CD4-positive, alpha-beta T cell (primary cell): ENCODE data around the gene TMEM114. TPM values are rescaled to one million over a fixed set of nuclear protein-coding genes. Genes with fewer than 3 reads are reported as not detected.

Source experiments
- ATAC-seq: fragments of 200-7000 bp; cut with Tn5 transposase; one replicate; pipeline ENCODE4 v1.10.0; 2022; ENCODE audit warnings: mild to moderate bottlenecking; ENCODE audit not compliant: poor library complexity
- CTCF ChIA-PET: fragments of 350-600 bp; sonication (Branson Sonifier 250); formaldehyde crosslinking; loops from one replicate; lab custom pipeline; 2021; ENCODE audit warnings: antibody characterized with exemption, inconsistent platforms; lab: Charles Lee
- POLR2A ChIA-PET: fragments of 350-600 bp; sonication (Branson Sonifier 250); formaldehyde crosslinking; loops from one replicate; lab custom pipeline; 2021; ENCODE audit warnings: antibody characterized with exemption, inconsistent platforms; lab: Charles Lee
- DNase-seq, 14 experiments: peaks; one replicate each; pipeline ENCODE4 v3.0.0-alpha.2; 2013 to 2020; ENCODE audit warnings: mixed read lengths in 2 of 14
- H3K27ac ChIP-seq, 2 donors: one replicate each; pipeline versions ENCODE4 v1.5.1 to v1.7.0; 2013; ENCODE audit warnings: low read length in 2 of 2, low read depth in 1 of 2, mild to moderate bottlenecking in 1 of 2
- H3K27me3 ChIP-seq, 2 experiments: 1 replicate in 1 of 2; 2 replicates in 1 of 2; pipeline versions ENCODE4 v1.6.1 to v1.7.0; 2013; ENCODE audit warnings: low read length in 2 of 2, control low read depth in 1 of 2, mild to moderate bottlenecking in 1 of 2, moderate library complexity in 1 of 2; ENCODE audit not compliant: insufficient read depth in 2 of 2, control insufficient read depth in 1 of 2
- H3K36me3 ChIP-seq: one replicate; pipeline ENCODE4 v1.6.1; 2013; ENCODE audit warnings: low read length, control low read depth; ENCODE audit not compliant: insufficient read depth
- H3K4me1 ChIP-seq: one replicate; pipeline ENCODE4 v1.6.1; 2013; ENCODE audit warnings: low read length, control low read depth; ENCODE audit not compliant: insufficient read depth
- H3K4me3 ChIP-seq: one replicate; pipeline ENCODE4 v1.5.1; 2013; ENCODE audit warnings: mild to moderate bottlenecking, low read length, moderate library complexity
- H3K9me3 ChIP-seq, 2 experiments: 1 replicate in 1 of 2; 2 replicates in 1 of 2; pipeline versions ENCODE4 v1.6.1 to v1.7.0; 2013; ENCODE audit warnings: low read length in 2 of 2, mild to moderate bottlenecking in 2 of 2, control low read depth in 1 of 2, moderate library complexity in 1 of 2; ENCODE audit not compliant: control insufficient read depth in 1 of 2, insufficient read depth in 1 of 2
- H3K27ac Mint-ChIP-seq: one replicate; pipeline ENCODE4 v1.8.0; 2020; ENCODE audit warnings: mixed read lengths
- H3K27me3 Mint-ChIP-seq: one replicate; pipeline ENCODE4 v1.8.0; 2021; ENCODE audit warnings: mixed read lengths
- H3K36me3 Mint-ChIP-seq: one replicate; pipeline ENCODE4 v1.8.0; 2021; ENCODE audit warnings: low read depth, mixed read lengths
- H3K4me1 Mint-ChIP-seq: one replicate; pipeline ENCODE4 v1.8.0; 2021; ENCODE audit warnings: low read depth, mixed read lengths
- H3K4me3 Mint-ChIP-seq: one replicate; pipeline ENCODE4 v1.8.0; 2020; ENCODE audit warnings: mild to moderate bottlenecking, mixed read lengths
- H3K9me3 Mint-ChIP-seq: one replicate; pipeline ENCODE4 v1.8.0; 2020; ENCODE audit warnings: mixed read lengths
- intact Hi-C, 2 experiments: fragments of 100-400 bp; cut with DNase I in 1 of 2; cut with micrococcal nuclease in 1 of 2; formaldehyde crosslinking; loops; one replicate each; pipeline versions ENCODE4 v1.15.1 to v1.9.0; 2023 to 2025; cut with DNase I, micrococcal nuclease
- total RNA-seq, 174 experiments: library from RNA in 2 of 174; stranded (reverse) in 2 of 174; gene quantifications; one replicate each; pipeline ENCODE4 v1.2.3 and lab custom pipeline; 2021 to 2026
- TF ChIP-seq, protein P1 (sequence below): fragments of 200-600 bp; IDR thresholded peaks from one replicate; pipeline ENCODE4 v1.8.0; 2022; ENCODE audit warnings: antibody characterized with exemption, mild to moderate bottlenecking

TMEM114 gene
- total RNA-seq, 2 experiments from 2014 or later: not detected

DNA sequence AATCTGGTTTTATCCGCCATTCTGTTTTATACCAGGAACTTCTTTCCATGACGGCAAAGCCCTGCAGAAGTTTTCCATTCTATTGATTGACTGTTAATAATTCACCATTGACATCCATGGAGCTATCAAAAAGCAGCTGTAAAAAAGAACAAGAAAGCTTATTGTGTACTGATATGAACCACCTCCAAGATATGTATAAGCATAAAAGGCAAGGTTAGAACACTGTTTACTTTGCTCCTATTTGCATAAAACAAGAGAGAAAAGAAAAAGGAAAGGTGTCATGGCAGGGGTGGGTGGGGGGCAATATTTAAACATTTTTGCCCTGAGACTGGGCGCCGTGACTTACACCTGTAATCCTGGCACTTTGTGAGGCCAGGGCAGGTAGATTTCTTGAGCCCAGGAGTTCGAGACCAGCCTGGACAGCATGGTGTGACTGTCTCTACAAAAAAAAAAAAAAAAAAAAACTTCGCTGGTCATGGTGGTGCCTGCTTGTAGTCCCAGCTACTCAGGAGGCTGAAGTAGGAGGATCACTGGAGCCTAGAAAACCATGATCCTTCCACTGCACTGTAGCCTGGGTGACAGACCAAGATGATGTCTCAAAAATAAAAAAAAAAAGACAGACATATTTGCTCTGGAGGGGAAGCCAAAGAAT, 52.5 kb downstream of the TMEM114 start:
- Mint-ChIP-seq H3K4me1 (no peaks in the 10 kb centered on the region), H3K27ac (no peak overlapping the region), H3K27me3 (peaks cover 16% of the 10 kb centered on the region), H3K4me3 (no peak overlapping the region), H3K36me3 (no peaks in the 10 kb centered on the region), H3K9me3 (no peaks in the 10 kb centered on the region)
- H3K27me3 ChIP-seq: no peaks in the 10 kb centered on the region
- POLR2A ChIA-PET: no interaction called here
- CTCF ChIA-PET: no interaction called here
- intact Hi-C loops: no loop called here
- no peaks in the 10 kb centered on the region for H3K4me1 ChIP-seq
- DNase-seq: no peak
- H3K4me3 ChIP-seq: no peak overlapping the region
- no peak overlapping the region for H3K27ac ChIP-seq
- no peaks in the 10 kb centered on the region for H3K9me3 ChIP-seq
- ATAC-seq: no peak
- TF ChIP-seq, protein P1, sequence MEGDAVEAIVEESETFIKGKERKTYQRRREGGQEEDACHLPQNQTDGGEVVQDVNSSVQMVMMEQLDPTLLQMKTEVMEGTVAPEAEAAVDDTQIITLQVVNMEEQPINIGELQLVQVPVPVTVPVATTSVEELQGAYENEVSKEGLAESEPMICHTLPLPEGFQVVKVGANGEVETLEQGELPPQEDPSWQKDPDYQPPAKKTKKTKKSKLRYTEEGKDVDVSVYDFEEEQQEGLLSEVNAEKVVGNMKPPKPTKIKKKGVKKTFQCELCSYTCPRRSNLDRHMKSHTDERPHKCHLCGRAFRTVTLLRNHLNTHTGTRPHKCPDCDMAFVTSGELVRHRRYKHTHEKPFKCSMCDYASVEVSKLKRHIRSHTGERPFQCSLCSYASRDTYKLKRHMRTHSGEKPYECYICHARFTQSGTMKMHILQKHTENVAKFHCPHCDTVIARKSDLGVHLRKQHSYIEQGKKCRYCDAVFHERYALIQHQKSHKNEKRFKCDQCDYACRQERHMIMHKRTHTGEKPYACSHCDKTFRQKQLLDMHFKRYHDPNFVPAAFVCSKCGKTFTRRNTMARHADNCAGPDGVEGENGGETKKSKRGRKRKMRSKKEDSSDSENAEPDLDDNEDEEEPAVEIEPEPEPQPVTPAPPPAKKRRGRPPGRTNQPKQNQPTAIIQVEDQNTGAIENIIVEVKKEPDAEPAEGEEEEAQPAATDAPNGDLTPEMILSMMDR: no peak
- H3K36me3 ChIP-seq: no peaks in the 10 kb centered on the region

DNA sequence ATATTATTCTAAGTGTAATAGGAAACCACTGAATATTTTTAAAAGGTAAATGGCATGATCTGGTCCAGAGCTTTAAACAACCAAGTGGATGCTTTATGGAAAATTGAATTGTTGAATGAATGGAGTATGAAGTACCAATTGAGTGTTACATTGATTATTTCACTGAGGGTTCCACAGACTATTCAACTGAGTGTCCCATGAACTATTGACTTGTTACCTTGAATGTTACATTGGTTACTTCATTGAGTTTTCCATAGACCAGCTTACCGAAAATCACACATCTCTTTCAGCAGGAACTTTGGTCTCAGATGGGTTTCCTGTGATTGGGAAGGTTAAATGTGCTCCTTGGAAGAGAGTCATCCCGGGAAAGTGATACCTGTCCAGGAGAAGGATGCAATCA, 56.8 kb downstream of the TMEM114 start:
- no peak for DNase-seq
- Histone ChIP-seq H3K36me3 (no peaks in the 10 kb centered on the region), H3K9me3 (no peaks in the 10 kb centered on the region), H3K27ac (no peak overlapping the region), H3K27me3 (peaks cover 2 to 5% of the 10 kb centered on the region in 2 experiments), H3K4me3 (no peak overlapping the region), H3K4me1 (no peaks in the 10 kb centered on the region)
- Mint-ChIP-seq H3K27ac (no peak overlapping the region), H3K9me3 (no peaks in the 10 kb centered on the region), H3K4me1 (no peaks in the 10 kb centered on the region), H3K36me3 (no peaks in the 10 kb centered on the region), H3K27me3 (peaks cover 33% of the 10 kb centered on the region), H3K4me3 (no peak overlapping the region)
- ChIA-PET CTCF (no interaction called here), POLR2A (no interaction called here)
- TF ChIP-seq, protein P1: no peak
- no peak for ATAC-seq
- intact Hi-C loops: no loop called here

DNA sequence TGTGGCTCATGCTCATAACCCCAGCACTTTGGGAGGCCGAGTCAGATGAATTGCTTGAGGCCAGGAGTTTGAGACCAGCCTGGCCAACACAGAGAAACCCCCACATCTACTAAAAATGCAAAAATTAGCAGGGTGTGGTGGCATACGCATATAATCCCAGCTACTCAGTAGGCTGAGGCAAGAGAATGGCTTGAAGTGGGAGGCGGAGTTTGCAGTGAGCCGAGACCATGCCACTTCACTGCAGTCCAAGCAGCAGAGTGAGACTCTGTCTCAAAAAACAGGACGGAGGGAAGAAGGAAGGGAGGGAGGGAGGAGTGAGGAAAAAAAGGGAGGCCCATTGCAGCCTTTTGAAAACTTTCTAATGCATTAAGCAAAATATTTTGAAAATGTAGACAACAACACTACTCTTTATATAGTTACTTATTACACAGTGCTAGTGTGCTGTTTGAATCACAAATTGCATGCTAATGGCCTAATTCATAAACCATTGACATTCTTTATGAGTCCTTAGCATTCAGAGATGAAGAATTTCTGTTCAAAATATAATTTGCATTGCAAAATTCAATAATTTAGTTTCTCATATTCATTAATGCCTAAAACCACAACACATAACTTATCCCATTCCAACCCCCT, 59.4 kb downstream of the TMEM114 start:
- CTCF ChIA-PET: no interaction called here
- intact Hi-C loops: no loop called here
- Mint-ChIP-seq H3K9me3 (no peaks in the 10 kb centered on the region), H3K36me3 (no peaks in the 10 kb centered on the region), H3K27me3 (peaks cover 37% of the 10 kb centered on the region), H3K4me3 (no peak overlapping the region), H3K27ac (no peak overlapping the region), H3K4me1 (no peaks in the 10 kb centered on the region)
- ATAC-seq: no peak
- peaks cover 5% of the 10 kb centered on the region in 2 experiments for H3K27me3 ChIP-seq
- POLR2A ChIA-PET: no interaction called here
- TF ChIP-seq, protein P1: no peak
- no peaks in the 10 kb centered on the region for H3K9me3 ChIP-seq
- H3K36me3 ChIP-seq: no peaks in the 10 kb centered on the region
- H3K27ac ChIP-seq: no peak overlapping the region
- no peak for DNase-seq
- H3K4me1 ChIP-seq: no peaks in the 10 kb centered on the region
- no peak overlapping the region for H3K4me3 ChIP-seq
